Neural crest cell (in vitro differentiated cells): ENCODE data around the gene DTL. TPM values are rescaled to one million over a fixed set of nuclear protein-coding genes. Genes with fewer than 3 reads are reported as not detected.

ENCODE experiments used
- DNase-seq: peaks from one replicate; pipeline ENCODE4 v3.0.0; 2021; ENCODE audit warnings: low read depth, mixed read lengths, low spot score
- H3K27ac Mint-ChIP-seq: one replicate; pipeline ENCODE4 v1.8.0; 2021; ENCODE audit warnings: mild to moderate bottlenecking, mixed read lengths; ENCODE audit not compliant: unreplicated experiment
- H3K27me3 Mint-ChIP-seq: 2 replicates; pipeline ENCODE4 v1.8.0; 2021; ENCODE audit warnings: low read depth, mild to moderate bottlenecking, mixed read lengths
- H3K36me3 Mint-ChIP-seq: 2 replicates; pipeline ENCODE4 v1.8.0; 2021; ENCODE audit warnings: low read depth, mild to moderate bottlenecking, mixed read lengths
- H3K4me1 Mint-ChIP-seq: 2 replicates; pipeline ENCODE4 v1.8.0; 2021; ENCODE audit warnings: mixed read lengths
- H3K4me3 Mint-ChIP-seq: one replicate; pipeline ENCODE4 v1.8.0; 2021; ENCODE audit warnings: mild to moderate bottlenecking, mixed read lengths
- H3K9me3 Mint-ChIP-seq: 2 replicates; pipeline ENCODE4 v1.8.0; 2021; ENCODE audit warnings: mixed read lengths
- CTCF ChIP-seq: fragments of 200-600 bp; sonication (generic); conservative IDR thresholded peaks from 2 replicates; pipeline ENCODE4 v1.5.0; 2021; ENCODE audit warnings: antibody characterized with exemption, mild to moderate bottlenecking
- total RNA-seq: library from RNA; stranded (reverse); gene quantifications from 2 replicates; pipeline ENCODE4 v1.2.1, GENCODE V29; 2021

The DTL gene
- total RNA-seq, 1 donor from 2014 or later, result 82.4 TPM

GRCh38 chr1:212113706-212114105 lies 78.2 kb downstream of the DTL start:
- H3K27me3 Mint-ChIP-seq, result no peaks in the 10 kb centered on the region
- no peak overlapping the region for H3K27ac Mint-ChIP-seq
- no peak for TF ChIP-seq CTCF
- DNase-seq, result no peak
- H3K4me3 Mint-ChIP-seq, result no peak overlapping the region
- H3K36me3 Mint-ChIP-seq, result no peaks in the 10 kb centered on the region
- H3K4me1 Mint-ChIP-seq, result peaks cover 3% of the 10 kb centered on the region
- H3K9me3 Mint-ChIP-seq, result no peaks in the 10 kb centered on the region

- Mint-ChIP-seq H3K27ac (peak overlapping the region; percentile 46), H3K4me1 (peaks cover 6% of the 10 kb centered on the region)
Measured at GRCh38 chr1:212118167-212118871, 82.8 kb downstream of the DTL start.

GRCh38 chr1:212118872-212119260 lies 83.3 kb downstream of the DTL start:
- Mint-ChIP-seq H3K36me3 (no peaks in the 10 kb centered on the region), H3K4me1 (peaks cover 6% of the 10 kb centered on the region), H3K27ac (peak overlapping the region; percentile 46), H3K27me3 (no peaks in the 10 kb centered on the region), H3K4me3 (no peak overlapping the region), H3K9me3 (no peaks in the 10 kb centered on the region)
- no peak for TF ChIP-seq CTCF
- DNase-seq, result no peak

More at GRCh38 chr1:212118167-212118871, 82.8 kb downstream of the DTL start:
- TF ChIP-seq CTCF, result no peak
- Mint-ChIP-seq H3K4me3 (no peak overlapping the region), H3K9me3 (no peaks in the 10 kb centered on the region), H3K36me3 (no peaks in the 10 kb centered on the region), H3K27me3 (no peaks in the 10 kb centered on the region)
- DNase-seq, result no peak

GRCh38 chr1:212119397-212119837 lies 83.9 kb downstream of the DTL start:
- no peak for TF ChIP-seq CTCF
- H3K4me1 Mint-ChIP-seq, result peaks cover 6% of the 10 kb centered on the region
- no peaks in the 10 kb centered on the region for H3K36me3 Mint-ChIP-seq
- no peak overlapping the region for H3K27ac Mint-ChIP-seq
- no peak for DNase-seq
- no peak overlapping the region for H3K4me3 Mint-ChIP-seq
- no peaks in the 10 kb centered on the region for H3K9me3 Mint-ChIP-seq
- H3K27me3 Mint-ChIP-seq, result no peaks in the 10 kb centered on the region

GRCh38 chr1:212119863-212120262 lies 84.3 kb downstream of the DTL start:
- H3K27me3 Mint-ChIP-seq, result no peaks in the 10 kb centered on the region

More at GRCh38 chr1:212119863-212120262, 84.3 kb downstream of the DTL start:
- Mint-ChIP-seq H3K9me3 (no peaks in the 10 kb centered on the region), H3K36me3 (no peaks in the 10 kb centered on the region), H3K4me3 (no peak overlapping the region), H3K27ac (no peak overlapping the region), H3K4me1 (peaks cover 6% of the 10 kb centered on the region)
- TF ChIP-seq CTCF, result no peak
- DNase-seq, result no peak
